GM21360 (cell line): ENCODE measurements around the gene STUB1.

Experiments
- ATAC-seq: cut with Tn5 transposase; IDR thresholded peaks from one replicate; pipeline ENCODE4 v1.9.1; 2021; ENCODE audit warnings: mild to moderate bottlenecking, moderate library complexity; ENCODE audit not compliant: unreplicated experiment

STUB1 gene

GRCh38 chr16:679814-680624 is at the start of gene STUB1:
Gene STUB1 (plus strand): TSS chr16:680410. CDS start chr16:680526, 116 bp downstream.
- ATAC-seq: peak; percentile 31

GRCh38 chr16:630815-631405 is 49.3 kb upstream of the STUB1 start, which contains the start of gene WFIKKN1:
Gene WFIKKN1 (plus strand): TSS chr16:630985. CDS start chr16:631254, 269 bp downstream.
- no peak for ATAC-seq

- ATAC-seq: no peak
Observed at GRCh38 chr16:631808-632358, 48.3 kb upstream of the STUB1 start.

GRCh38 chr16:632486-633335 is 47.5 kb upstream of the STUB1 start:
- no peak for ATAC-seq

DNA sequence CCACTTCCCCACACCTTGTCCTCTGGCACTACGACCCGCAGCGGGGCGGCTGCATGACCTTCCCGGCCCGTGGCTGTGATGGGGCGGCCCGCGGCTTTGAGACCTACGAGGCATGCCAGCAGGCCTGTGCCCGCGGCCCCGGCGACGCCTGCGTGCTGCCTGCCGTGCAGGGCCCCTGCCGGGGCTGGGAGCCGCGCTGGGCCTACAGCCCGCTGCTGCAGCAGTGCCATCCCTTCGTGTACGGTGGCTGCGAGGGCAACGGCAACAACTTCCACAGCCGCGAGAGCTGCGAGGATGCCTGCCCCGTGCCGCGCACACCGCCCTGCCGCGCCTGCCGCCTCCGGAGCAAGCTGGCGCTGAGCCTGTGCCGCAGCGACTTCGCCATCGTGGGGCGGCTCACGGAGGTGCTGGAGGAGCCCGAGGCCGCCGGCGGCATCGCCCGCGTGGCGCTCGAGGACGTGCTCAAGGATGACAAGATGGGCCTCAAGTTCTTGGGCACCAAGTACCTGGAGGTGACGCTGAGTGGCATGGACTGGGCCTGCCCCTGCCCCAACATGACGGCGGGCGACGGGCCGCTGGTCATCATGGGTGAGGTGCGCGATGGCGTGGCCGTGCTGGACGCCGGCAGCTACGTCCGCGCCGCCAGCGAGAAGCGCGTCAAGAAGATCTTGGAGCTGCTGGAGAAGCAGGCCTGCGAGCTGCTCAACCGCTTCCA is 46.7 kb upstream of the STUB1 start:
- ATAC-seq: no peak

DNA sequence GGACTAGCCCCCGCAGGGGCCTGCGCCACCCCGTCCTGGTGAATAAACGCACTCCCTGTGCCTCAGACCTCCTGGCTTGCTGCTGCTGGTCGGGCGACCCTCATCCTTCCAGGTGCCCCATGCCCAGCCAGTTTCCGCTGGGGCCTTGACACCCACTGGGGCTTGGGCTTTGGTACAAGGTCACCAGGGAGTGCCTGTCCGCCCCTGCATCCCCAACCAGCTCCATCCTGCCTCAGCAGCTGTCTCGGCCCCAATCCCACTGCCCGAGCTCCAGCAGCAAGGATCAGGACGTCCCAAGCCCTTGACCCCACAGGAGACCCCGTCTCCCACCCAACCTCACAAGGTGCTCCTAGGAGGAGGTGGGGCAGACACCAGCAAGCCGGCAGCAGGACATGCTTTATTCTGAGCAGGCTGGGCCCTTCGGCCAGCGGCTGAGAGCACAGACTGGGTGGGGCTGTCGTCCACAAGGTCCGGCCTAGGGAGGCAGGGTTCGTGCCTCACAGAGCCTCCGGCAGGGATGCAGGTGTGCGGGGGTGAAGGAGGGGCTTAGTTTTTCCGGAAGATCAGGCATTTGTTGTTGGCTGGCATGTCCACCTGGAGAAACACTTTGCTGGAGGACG is 46.0 kb upstream of the STUB1 start:
- ATAC-seq: no peak

GRCh38 chr16:634996-635395 is 45.2 kb upstream of the STUB1 start:
- no peak for ATAC-seq

- ATAC-seq: peak; percentile 12
Observed at GRCh38 chr16:635573-636205, 44.5 kb upstream of the STUB1 start.

DNA sequence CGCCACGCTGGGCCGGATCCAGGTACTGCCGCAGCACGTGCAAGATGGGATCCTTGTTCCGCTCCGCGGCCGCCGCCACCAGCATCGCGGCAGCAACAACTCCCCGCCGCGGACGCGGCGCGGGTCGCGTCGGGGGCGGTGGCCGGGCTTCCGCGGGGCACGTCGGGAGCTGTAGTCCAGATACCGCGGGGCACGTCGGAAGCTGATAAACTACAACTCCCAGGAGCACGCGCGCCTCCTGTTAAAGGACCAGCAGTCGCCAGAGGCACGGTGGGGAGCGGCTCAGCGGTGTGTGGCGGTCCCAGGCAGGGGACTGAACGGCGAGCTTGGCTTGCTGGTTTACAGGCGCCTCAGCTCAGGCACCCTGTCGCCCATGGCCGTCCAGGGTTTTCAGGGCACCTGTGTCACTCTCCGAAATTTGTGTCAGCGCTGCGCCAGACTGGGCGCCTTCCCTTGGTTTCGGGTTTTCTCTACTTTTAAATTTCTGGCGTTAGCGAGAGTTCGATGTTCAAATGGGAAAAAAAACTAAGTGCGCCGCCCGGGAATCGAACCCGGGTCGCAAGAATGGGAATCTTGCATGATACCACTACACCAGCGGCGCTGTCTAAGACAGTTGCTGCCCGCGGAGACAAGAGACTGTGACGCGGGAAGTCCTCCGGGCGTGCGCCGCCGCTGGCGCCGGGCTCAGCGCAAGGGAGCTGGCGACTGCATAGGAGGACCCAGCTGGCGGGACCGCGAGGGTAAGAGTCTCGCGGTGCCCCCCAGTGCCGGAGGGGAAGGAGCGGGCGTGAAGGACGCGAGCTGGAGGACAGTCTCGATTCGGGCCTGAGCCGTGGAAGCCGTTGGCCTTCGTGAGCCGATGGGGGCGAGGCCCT is 43.8 kb upstream of the STUB1 start, which contains the start of gene METTL26:
Gene METTL26, minus strand, starts transcription at position 100 of the 875 bp plus-strand sequence. Its CDS starts 15 bp downstream, at position 85.
- ATAC-seq: peak; percentile 55

DNA sequence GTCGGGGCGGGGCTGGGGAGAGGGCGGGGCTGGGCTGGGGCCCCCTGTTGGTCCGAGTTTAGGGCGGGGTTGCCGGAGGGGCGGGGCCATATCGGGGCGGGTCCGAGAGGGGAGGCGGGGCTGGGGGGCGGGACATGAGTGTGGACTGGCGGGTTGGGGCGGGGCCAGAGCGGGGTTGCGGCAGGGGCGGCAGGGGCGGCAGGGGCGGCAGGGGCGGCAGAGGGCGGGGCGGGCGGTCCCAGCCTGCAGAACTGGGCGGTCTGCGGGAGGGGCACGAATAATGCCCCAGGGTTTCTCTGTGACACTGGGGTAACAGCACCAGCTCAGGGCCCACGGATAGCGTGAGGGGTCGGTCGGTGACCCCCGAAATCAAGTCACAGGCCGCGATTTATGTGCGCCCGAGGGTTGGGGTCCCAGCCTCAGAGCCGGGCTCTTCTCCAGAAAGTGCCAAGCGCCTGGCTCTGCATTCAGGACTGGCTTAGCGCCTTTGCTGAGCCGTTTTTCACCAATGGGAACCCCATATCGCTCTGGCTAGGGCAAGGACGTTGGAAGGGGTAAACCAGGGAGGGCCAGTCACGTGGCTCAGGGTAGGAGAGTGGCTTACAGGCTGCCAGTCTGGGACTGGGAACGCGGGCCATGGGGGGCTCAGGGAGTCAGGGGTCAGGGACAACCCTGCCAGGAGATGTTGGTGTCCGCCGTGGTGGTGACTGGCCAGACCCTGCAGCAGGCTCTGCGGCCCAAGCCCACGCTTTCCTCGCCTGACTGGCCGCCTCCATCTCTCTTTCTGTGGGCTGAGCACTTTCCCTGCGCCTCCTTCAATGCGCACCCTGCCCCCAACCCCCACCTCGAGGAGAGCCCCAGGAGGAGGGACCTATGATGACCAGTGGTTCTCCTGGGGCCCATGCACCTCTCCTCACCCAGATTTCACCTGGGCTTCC is 42.9 kb upstream of the STUB1 start:
- ATAC-seq: peak; percentile 4

DNA sequence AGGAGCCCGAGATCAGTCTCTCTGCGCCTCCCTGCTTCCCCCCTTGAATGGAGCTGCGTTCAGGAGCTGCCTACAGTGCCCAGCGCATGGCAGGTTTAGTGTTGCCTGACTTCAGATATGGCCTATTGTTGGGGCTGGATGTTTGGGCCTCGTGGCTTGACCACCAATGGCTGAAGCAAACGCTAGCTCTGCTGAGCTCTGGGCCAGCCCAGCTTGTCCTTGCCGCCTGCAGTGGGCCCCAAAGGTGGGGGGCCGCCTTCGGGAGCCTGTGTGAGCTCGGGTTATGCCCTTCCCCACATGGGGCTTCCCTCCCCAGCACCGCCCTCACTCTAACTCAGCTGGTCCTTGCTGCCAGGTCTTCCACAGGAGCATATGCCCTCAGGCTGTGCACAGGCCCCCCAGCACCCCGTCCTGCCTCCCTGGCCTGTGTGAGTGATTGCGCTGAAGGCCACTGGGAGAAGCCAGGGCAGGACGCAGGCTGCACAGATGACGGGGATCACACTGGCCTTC is 42.1 kb upstream of the STUB1 start:
- no peak for ATAC-seq

DNA sequence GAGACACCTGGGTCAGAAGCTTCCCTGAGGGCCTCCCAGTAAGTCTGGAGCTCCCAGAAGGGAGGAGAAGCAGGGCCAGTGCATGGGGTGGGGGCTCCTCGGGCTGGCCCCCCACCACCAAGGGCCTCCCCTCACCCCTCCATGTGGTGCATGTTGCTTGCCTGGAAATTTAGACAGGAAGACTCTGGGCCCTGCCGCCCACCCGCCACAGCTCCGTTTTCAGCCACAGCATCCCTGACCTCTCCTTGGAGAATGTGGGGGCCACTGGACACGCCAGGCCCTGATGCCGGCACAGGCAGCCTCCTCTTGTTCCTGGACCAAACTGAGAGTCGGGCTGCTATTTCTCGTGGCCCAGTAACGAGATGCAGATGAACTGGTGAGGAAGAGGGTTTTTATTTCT is 41.4 kb upstream of the STUB1 start:
- no peak for ATAC-seq

DNA sequence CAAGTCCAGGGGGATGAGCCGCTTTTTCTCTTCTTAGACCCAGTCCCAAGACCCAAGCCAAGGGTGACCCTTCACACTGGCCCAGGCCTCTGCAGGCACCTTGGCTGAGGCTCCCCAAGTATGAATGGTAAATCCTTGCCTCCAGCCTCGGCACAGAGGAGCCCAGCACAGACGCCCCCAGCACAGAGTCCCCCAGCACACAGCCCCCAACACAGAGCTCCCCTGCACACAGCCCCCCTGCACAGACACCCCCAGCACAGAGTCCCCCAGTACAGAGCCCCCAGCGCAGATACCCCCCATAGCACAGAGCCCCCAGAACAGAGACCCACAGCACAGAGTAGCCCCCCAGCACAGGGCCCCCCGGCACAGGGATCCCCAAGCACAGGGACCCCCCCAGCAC is 39.6 kb upstream of the STUB1 start:
- ATAC-seq: no peak

- ATAC-seq: peak; percentile 35
Observed at GRCh38 chr16:641326-642188, 38.7 kb upstream of the STUB1 start, which contains the start of gene MCRIP2. Gene MCRIP2 (plus strand): TSS chr16:641828. CDS start chr16:641992, 164 bp downstream.

- peak; percentile 32 for ATAC-seq
Observed at GRCh38 chr16:642189-643049, 37.8 kb upstream of the STUB1 start.
